Activated T-helper 1 cell treated with Interleukin-2 at 50 U/mL for 16 hours (primary cell): ENCODE data around the gene DHRS7B.
"Not testable (repeated sequence)": the region's sequence is repeated elsewhere in the genome, so short reads cannot be mapped to it uniquely, and the experiment has no call there.

Source experiments
- DNase-seq: peaks from one replicate; pipeline ENCODE4 v3.0.0-alpha.2; 2020; ENCODE audit warnings: low read depth

The DHRS7B gene

GRCh38 chr17:21210411-21211076, 83.8 kb downstream of the DHRS7B start:
- DNase-seq, result no peak

DNA sequence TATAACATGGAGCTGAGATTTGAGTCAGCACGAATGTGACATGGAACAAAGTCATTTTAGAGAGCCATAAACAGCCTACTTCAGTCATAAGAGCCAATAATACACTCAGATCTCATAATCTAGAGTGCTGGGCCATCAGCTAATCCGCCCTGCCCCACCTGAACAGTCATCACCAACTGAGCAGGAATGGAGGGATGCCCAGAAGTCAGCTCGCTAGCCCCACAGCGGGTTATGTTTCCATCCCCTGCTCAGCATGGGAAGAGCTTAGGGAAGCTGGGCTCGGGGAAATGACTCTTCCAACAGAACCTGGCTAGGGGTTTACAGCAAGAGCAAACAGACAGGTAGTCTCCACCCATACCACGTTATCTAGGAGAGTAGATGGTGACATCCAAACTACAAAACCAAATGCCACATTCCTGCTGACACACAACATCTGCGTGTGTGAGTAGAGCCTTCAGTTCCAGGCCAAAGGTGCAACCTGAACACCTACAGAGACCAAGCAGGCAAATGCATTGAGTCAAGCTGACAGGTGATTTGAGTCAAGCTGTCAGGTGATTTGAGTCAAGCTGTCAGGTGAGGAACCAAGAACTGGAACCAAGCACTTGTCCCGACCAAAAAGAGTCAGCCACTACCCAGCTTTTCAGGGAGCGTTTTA, 85.2 kb downstream of the DHRS7B start:
- no peak for DNase-seq

GRCh38 chr17:21212826-21213637, 86.3 kb downstream of the DHRS7B start:
- DNase-seq, result no peak

DNA sequence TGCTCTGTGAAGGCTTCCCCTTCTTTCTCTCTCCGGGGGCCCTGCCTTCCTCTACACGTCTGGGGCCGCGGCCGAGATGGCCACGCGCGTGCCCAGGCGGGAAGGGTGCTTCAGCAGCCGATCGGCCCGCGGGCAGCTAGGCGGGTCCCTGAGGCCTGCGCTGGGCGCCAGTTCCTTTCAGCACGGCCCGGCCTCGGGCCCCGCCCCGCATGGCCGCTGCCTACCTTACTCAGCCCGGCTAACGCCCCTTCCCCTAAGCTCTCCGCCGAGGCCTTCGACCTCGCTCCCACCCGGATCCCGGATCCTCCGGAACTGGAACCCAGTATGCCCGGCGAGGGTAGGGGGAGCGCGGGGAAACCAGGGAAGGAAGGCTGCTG, 86.9 kb downstream of the DHRS7B start:
- DNase-seq, result peak; percentile 9

- peak; percentile 92 for DNase-seq
Observed at GRCh38 chr17:21214015-21214776, 87.4 kb downstream of the DHRS7B start, which contains the start of gene TMEM11. TMEM11 (minus strand) TSS chr17:21214161; CDS start chr17:21214152, 9 bp downstream.

DNA sequence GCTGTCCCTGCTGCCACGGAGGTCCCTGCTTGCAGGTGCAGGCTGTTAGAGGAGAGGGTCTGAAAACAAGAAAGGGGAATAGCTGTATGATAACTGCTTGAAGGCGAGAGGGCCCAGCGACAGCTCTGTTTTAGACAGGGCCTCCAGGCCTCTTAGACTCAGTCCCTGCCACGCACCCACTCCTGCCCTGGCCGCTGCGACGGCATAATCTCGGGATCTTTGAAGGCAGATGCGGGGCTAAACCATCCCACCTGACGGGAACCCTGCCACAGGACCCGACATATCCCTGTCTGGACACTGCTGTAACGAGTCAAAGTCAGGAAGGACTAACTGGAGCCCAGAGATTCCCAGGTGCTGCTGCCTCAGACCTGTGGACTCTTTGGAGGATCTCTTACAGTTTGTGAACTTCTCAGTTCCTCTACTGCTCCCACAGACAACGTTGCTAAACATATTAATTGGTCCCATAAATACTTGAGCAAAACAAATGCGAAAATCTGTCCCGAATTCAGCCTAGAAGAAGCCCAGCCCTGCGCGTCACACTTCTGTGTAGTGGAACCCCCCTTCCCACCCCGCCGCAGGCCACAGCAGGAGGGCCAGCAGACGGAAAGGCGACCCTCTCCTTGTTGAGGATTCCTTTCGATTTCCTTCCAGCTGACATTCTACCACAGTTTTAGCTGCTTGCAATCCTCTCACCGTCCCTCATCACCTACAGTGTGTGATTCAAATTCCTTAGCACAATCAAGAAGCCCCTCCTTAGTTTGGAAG, 88.2 kb downstream of the DHRS7B start:
- DNase-seq, result no peak

DNA sequence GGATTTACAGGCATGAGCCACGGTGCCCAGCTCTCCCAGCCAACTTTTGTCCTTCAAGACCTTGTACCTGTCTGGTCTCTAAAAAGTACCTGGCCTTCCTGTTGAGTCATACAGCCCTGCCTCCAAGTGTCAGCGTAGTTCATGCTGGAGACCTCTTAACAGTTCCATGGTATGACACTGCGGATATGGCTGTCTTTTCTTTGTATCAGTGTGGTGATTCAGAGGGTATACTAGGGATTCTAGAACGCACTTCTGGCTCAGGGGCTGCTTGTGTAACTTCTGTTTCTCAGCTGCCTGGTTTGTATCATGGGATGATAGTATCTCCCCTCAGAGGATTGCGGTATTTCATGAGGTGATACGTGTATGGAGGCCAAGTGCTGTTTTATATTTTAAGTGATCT, 89.2 kb downstream of the DHRS7B start:
- no peak for DNase-seq

GRCh38 chr17:21217346-21217745, 90.6 kb downstream of the DHRS7B start:
- no peak for DNase-seq

- DNase-seq, result no peak
Observed at GRCh38 chr17:21218101-21218500, 91.3 kb downstream of the DHRS7B start.

DNA sequence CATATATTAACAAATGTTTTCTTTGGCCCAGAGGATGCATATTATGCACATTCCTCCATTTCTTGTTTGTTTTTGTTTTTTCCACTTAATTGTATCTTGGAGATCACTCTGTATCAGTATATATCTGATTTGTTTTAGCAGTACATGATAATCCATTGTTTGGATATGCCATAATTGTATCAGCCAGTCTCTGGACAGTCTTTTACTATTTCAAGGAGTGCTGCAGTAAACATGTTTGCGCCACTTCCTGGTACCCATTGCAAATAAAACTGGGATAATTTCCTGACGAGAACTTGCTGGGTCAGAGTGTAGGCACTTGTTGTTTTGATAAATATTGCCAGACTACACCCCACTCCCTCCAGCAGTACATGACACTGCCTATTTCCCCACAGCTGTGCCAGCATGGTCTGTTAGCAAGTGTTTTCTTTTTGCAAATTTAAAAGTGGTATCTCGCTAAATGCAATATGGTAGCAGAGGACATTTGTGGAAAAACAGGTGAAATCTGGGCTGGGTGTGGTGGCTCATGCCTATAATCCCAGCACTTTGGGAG, 92.1 kb downstream of the DHRS7B start:
- no peak for DNase-seq

- no peak for DNase-seq
Observed at GRCh38 chr17:21223086-21223485, 96.3 kb downstream of the DHRS7B start.

DNA sequence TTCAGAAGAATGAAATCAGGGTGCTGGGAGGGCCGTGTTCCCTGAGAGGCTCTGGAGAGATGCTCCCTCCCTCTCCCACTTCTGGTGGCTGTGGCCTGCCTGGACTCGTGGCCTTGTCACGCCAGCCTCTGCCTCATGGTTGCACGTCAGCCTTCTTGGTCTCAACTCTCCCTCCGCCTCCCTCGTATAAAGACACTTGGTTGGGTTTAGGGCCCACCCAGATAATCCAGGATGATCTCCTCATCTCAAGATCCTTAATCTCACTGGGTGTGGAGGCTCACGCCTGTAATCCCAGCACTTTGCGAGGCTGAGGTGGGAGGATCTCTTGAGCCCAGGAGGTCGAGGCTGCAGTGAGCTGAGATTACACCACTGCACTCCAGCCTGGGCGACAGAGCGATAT, 100.5 kb downstream of the DHRS7B start:
- not testable (repeated sequence) for DNase-seq

- no peak for DNase-seq
Observed at GRCh38 chr17:21228111-21228510, 101.3 kb downstream of the DHRS7B start.

- DNase-seq, result no peak
Observed at GRCh38 chr17:21228845-21229244, 102.1 kb downstream of the DHRS7B start.

GRCh38 chr17:21231533-21231932, 104.8 kb downstream of the DHRS7B start:
- DNase-seq, result no peak

- DNase-seq, result no peak
Observed at GRCh38 chr17:21232033-21232749, 105.4 kb downstream of the DHRS7B start.

DNA sequence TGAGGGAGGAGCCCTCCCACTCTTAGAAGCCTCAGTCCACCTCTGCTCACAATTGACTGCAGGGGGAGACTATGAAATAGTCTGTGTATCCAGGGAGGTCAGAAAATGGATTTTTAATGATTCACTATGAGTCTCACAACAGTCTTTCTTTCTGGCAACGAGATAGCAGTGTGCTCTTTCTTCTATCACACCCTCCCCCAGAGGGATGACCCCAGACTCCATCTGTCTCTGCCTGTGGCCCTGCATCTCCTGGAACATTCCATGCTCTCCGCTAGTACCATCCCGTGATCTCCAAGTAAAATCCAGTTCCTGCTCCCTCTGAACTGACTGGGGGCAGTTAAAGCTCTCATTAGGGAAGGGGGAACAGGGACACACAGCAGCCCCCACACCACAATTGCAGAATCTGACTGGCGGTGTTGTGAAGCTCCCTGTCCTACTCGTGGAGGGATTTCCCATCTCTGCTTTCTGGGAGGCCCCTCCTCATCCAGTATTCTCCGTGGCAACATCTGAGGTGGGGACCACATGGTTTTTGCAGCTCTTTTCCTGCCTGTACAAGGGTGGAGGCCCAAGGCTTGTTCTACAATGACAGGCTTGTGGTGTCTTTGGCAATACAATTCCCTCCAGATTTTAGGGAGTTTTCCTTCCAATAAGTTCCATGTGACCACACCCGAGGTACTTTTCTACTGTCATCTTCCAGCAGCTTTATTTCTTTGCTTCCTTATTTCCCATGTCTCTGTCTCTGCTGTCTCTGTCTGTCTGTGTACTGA, 107.0 kb downstream of the DHRS7B start:
- no peak for DNase-seq

DNA sequence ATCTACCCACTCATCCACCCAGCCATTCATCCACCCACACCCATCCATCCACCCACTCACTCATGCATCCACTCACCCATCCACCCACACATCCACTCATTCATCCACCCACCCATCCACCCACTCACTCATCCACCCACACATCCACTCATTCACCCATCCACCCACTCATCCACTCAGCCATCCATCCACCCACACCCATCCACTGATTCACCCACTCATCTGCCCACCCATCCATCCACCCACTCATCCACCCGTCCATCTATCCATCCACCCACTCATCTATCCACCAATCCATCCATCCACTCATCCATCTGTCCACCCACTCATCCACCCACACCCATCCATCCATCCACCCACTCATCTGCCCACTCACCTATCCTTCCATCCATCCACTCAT, 109.2 kb downstream of the DHRS7B start:
- no peak for DNase-seq

GRCh38 chr17:21239680-21240368, 113.1 kb downstream of the DHRS7B start:
- DNase-seq, result no peak
